H9 (cell line): ENCODE measurements around the gene RADIL. TPM values are rescaled to one million over a fixed set of nuclear protein-coding genes. Genes with fewer than 3 reads are reported as not detected.
A peak's percentile ranks its signal among the peaks of the same experiment; 100 is the strongest.

ENCODE experiments used
- DNase-seq: peaks from one replicate; pipeline ENCODE4 v3.0.0-alpha.2; 2017
- H2AFZ ChIP-seq: one replicate; pipeline ENCODE4 v1.6.1; 2013; ENCODE audit warnings: mild to moderate bottlenecking, low read length, control low read depth, moderate library complexity
- H2AK5ac ChIP-seq: 2 replicates; pipeline ENCODE4 v1.6.1; 2013; ENCODE audit warnings: low read length, control low read depth, mixed read lengths; ENCODE audit not compliant: insufficient read length
- H2BK120ac ChIP-seq: one replicate; pipeline ENCODE4 v1.6.1; 2013; ENCODE audit warnings: low read depth, mild to moderate bottlenecking, low read length, control low read depth, inconsistent platforms; ENCODE audit not compliant: poor library complexity, severe bottlenecking
- H2BK12ac ChIP-seq: 2 replicates; pipeline ENCODE4 v1.6.1; 2013; ENCODE audit warnings: low read length, control low read depth, mixed read lengths, low read depth; ENCODE audit not compliant: insufficient read length
- H2BK15ac ChIP-seq: 2 replicates; pipeline ENCODE4 v1.6.1; 2013; ENCODE audit warnings: low read depth, low read length, control low read depth
- H2BK20ac ChIP-seq: one replicate; pipeline ENCODE4 v1.6.1; 2013; ENCODE audit warnings: low read depth, mild to moderate bottlenecking, low read length, control low read depth, inconsistent platforms; ENCODE audit not compliant: poor library complexity, severe bottlenecking
- H2BK5ac ChIP-seq: 2 replicates; pipeline ENCODE4 v1.6.1; 2013; ENCODE audit warnings: low read length, control low read depth, mixed read lengths; ENCODE audit not compliant: insufficient read length
- H3K14ac ChIP-seq: 2 replicates; pipeline ENCODE4 v1.6.1; 2013; ENCODE audit warnings: low read length, control low read depth; ENCODE audit not compliant: insufficient read depth
- H3K18ac ChIP-seq: 2 replicates; pipeline ENCODE4 v1.6.1; 2013; ENCODE audit warnings: low read depth, mild to moderate bottlenecking, mixed read lengths, low read length, control low read depth; ENCODE audit not compliant: insufficient read length
- H3K23ac ChIP-seq: 2 replicates; pipeline ENCODE4 v1.6.1; 2013; ENCODE audit warnings: low read length, control low read depth, mixed read lengths, low read depth; ENCODE audit not compliant: insufficient read length
- H3K23me2 ChIP-seq: 2 replicates; pipeline ENCODE4 v1.6.1; 2013; ENCODE audit warnings: low read depth, mild to moderate bottlenecking, mixed read lengths, low read length, control low read depth; ENCODE audit not compliant: insufficient read length, poor library complexity, severe bottlenecking
- H3K27ac ChIP-seq: 2 replicates; pipeline ENCODE4 v1.5.1; 2013; ENCODE audit warnings: low read length, control low read depth, mixed read lengths, low read depth; ENCODE audit not compliant: insufficient read length
- H3K27me3 ChIP-seq: 2 replicates; pipeline ENCODE4 v1.6.1; 2013; ENCODE audit warnings: low read length, control low read depth, inconsistent platforms; ENCODE audit not compliant: insufficient read depth
- H3K4ac ChIP-seq: 2 replicates; pipeline ENCODE4 v1.6.1; 2013; ENCODE audit warnings: low read depth, mild to moderate bottlenecking, control low read depth, inconsistent platforms, low read length, moderate library complexity
- H3K4me1 ChIP-seq: 2 replicates; pipeline ENCODE4 v1.6.1; 2013; ENCODE audit warnings: low read length, control low read depth, inconsistent platforms; ENCODE audit not compliant: insufficient read depth
- H3K4me2 ChIP-seq: 2 replicates; pipeline ENCODE4 v1.6.1; 2013; ENCODE audit warnings: low read length, control low read depth, mixed read lengths; ENCODE audit not compliant: insufficient read length, insufficient read depth
- H3K56ac ChIP-seq: 2 replicates; pipeline ENCODE4 v1.6.1; 2013; ENCODE audit warnings: low read depth, mild to moderate bottlenecking, mixed read lengths, low read length, control low read depth; ENCODE audit not compliant: insufficient read length
- H3K79me1 ChIP-seq: 2 replicates; pipeline ENCODE4 v1.6.1; 2013; ENCODE audit warnings: low read depth, mild to moderate bottlenecking, moderate library complexity, low read length, control low read depth, inconsistent platforms; ENCODE audit not compliant: insufficient read depth, poor library complexity, severe bottlenecking
- H3K79me2 ChIP-seq: 2 replicates; pipeline ENCODE4 v1.6.1; 2013; ENCODE audit warnings: low read length, control low read depth, inconsistent platforms; ENCODE audit not compliant: insufficient read depth
- H3K9ac ChIP-seq: 2 replicates; pipeline ENCODE4 v1.6.1; 2013; ENCODE audit warnings: low read length, control low read depth, mixed read lengths; ENCODE audit not compliant: insufficient read length; ENCODE audit errors: extremely low read depth
- H3K9me3 ChIP-seq: one replicate; pipeline ENCODE4 v1.6.1; 2013; ENCODE audit warnings: low read depth, low read length, inconsistent platforms; ENCODE audit not compliant: control insufficient read depth
- H3T11ph ChIP-seq: one replicate; pipeline ENCODE4 v1.6.1; 2013; ENCODE audit warnings: mild to moderate bottlenecking, low read length, control low read depth, inconsistent platforms
- H4K20me1 ChIP-seq: one replicate; pipeline ENCODE4 v1.6.1; 2013; ENCODE audit not compliant: control insufficient read depth, insufficient read length, insufficient read depth
- H4K5ac ChIP-seq: 2 replicates; pipeline ENCODE4 v1.6.1; 2013; ENCODE audit warnings: low read depth, mild to moderate bottlenecking, mixed read lengths, low read length, control low read depth; ENCODE audit not compliant: insufficient read length
- H4K8ac ChIP-seq: replicated peaks from 2 replicates; pipeline ENCODE4 v1.6.1; 2013; ENCODE audit warnings: low read length, control low read depth, mixed read lengths, low read depth; ENCODE audit not compliant: insufficient read length
- H4K91ac ChIP-seq: 2 replicates; pipeline ENCODE4 v1.6.1; 2013; ENCODE audit warnings: low read depth, mild to moderate bottlenecking, moderate library complexity, mixed read lengths, low read length, control low read depth; ENCODE audit not compliant: insufficient read length
- H3K27ac Mint-ChIP-seq, 3 experiments: 2 replicates in 2 of 3; 3 replicates in 1 of 3; pipeline ENCODE4 v1.8.0; 2020 to 2021; ENCODE audit warnings: mixed read lengths in 3 of 3, mild to moderate bottlenecking in 1 of 3, moderate library complexity in 1 of 3
- H3K27me3 Mint-ChIP-seq: 2 replicates; pipeline ENCODE4 v1.8.0; 2021; ENCODE audit warnings: low read depth, mild to moderate bottlenecking, moderate library complexity, mixed read lengths
- H3K36me3 Mint-ChIP-seq, 3 experiments: 2 replicates in 2 of 3; 3 replicates in 1 of 3; pipeline ENCODE4 v1.8.0; 2020 to 2021; ENCODE audit warnings: low read depth in 3 of 3, mixed read lengths in 3 of 3; ENCODE audit not compliant: insufficient read depth in 1 of 3
- H3K4me1 Mint-ChIP-seq, 2 experiments: 2 replicates each; pipeline ENCODE4 v1.8.0; 2020; ENCODE audit warnings: mixed read lengths in 2 of 2
- H3K4me3 Mint-ChIP-seq, 2 experiments: 2 replicates in 1 of 2; 3 replicates in 1 of 2; pipeline ENCODE4 v1.8.0; 2020 to 2021; ENCODE audit warnings: mild to moderate bottlenecking in 2 of 2, mixed read lengths in 2 of 2, moderate library complexity in 1 of 2
- H3K9me3 Mint-ChIP-seq, 2 experiments: 2 replicates in 1 of 2; 3 replicates in 1 of 2; pipeline ENCODE4 v1.8.0; 2020; ENCODE audit warnings: mild to moderate bottlenecking in 2 of 2, mixed read lengths in 2 of 2, moderate library complexity in 1 of 2
- WGBS: extraction: QIAGEN DNeasy Blood & Tissue Kit; methylation state at CpG from one replicate; pipeline ENCODE4 v1.1.7; 2013; ENCODE audit warnings: missing lambda C conversion rate, low lambda C conversion rate, mixed read lengths; ENCODE audit not compliant: insufficient read length; ENCODE audit errors: extremely low coverage; 5-methylcytosine and 5-hydroxymethylcytosine counted together
- total RNA-seq: library from RNA; stranded (reverse); gene quantifications from 2 replicates; pipeline ENCODE4 v1.2.1, GENCODE V29; 2021
- TF ChIP-seq, protein P1 (sequence below): fragments of 200-600 bp; sonication (generic); conservative IDR thresholded peaks from 3 replicates; pipeline ENCODE4 v1.8.0; 2021; ENCODE audit warnings: antibody characterized with exemption, mild to moderate bottlenecking

Gene RADIL
- total RNA-seq, 1 experiment from 2014 or later = 4.7 TPM

GRCh38 chr7:4894482-4894881 lies 11.0 kb upstream of the RADIL start:
- peaks cover 0 to 6% (median 3%) of the 10 kb centered on the region in 3 experiments; a peak in 4 of 7 replicates for H3K36me3 Mint-ChIP-seq
- Histone ChIP-seq H2BK120ac (peak overlapping the region; percentile 36), H2BK12ac (no peak overlapping the region), H4K91ac (no peak overlapping the region), H3K9me3 (no peaks in the 10 kb centered on the region), H4K8ac (no peak overlapping the region), H3K4me1 (no peaks in the 10 kb centered on the region; the same call in 1 of the 2 replicates), H3K18ac (no peak overlapping the region), H3K4me2 (no peak overlapping the region), H2AK5ac (no peak overlapping the region), H3K79me2 (no peaks in the 10 kb centered on the region), H3K79me1 (no peaks in the 10 kb centered on the region), H4K20me1 (no peaks in the 10 kb centered on the region), H3K23me2 (no peaks in the 10 kb centered on the region), H3K27me3 (no peaks in the 10 kb centered on the region), H3T11ph (no peak overlapping the region), H2AFZ (no peak overlapping the region), H4K5ac (no peak overlapping the region), H3K23ac (no peak overlapping the region), H3K4ac (no peak overlapping the region), H2BK5ac (no peak overlapping the region), H3K9ac (no peak overlapping the region), H2BK15ac (no peak overlapping the region), H3K27ac (no peak overlapping the region), H3K56ac (no peak overlapping the region), H2BK20ac (peak overlapping the region; percentile 75), H3K14ac (no peak overlapping the region; the same call in 1 of the 2 replicates)
- H3K9me3 Mint-ChIP-seq = peaks cover 5 to 8% of the 10 kb centered on the region in 2 experiments; a peak in 2 of 5 replicates
- peaks cover 3% of the 10 kb centered on the region; the same call in 1 of the 2 replicates for H3K27me3 Mint-ChIP-seq
- no peak overlapping the region for H3K4me3 Mint-ChIP-seq
- DNase-seq = no peak
- WGBS = no CpG with 5 or more reads among the region's 9 CpGs
- H3K4me1 Mint-ChIP-seq = peaks cover 10 to 11% of the 10 kb centered on the region in 2 experiments; a peak in 3 of 4 replicates
- no peak overlapping the region for H3K27ac Mint-ChIP-seq
- TF ChIP-seq, protein P1, sequence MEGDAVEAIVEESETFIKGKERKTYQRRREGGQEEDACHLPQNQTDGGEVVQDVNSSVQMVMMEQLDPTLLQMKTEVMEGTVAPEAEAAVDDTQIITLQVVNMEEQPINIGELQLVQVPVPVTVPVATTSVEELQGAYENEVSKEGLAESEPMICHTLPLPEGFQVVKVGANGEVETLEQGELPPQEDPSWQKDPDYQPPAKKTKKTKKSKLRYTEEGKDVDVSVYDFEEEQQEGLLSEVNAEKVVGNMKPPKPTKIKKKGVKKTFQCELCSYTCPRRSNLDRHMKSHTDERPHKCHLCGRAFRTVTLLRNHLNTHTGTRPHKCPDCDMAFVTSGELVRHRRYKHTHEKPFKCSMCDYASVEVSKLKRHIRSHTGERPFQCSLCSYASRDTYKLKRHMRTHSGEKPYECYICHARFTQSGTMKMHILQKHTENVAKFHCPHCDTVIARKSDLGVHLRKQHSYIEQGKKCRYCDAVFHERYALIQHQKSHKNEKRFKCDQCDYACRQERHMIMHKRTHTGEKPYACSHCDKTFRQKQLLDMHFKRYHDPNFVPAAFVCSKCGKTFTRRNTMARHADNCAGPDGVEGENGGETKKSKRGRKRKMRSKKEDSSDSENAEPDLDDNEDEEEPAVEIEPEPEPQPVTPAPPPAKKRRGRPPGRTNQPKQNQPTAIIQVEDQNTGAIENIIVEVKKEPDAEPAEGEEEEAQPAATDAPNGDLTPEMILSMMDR = no peak
